ENCODE data around the gene GPR160. TPM values are rescaled to one million over a fixed set of nuclear protein-coding genes. Genes with fewer than 3 reads are reported as not detected.

GPR160 gene
- total and polyA plus RNA-seq, 2 experiments from 2014 or later, result 52.2 to 87.9 TPM

- H3K4me2 ChIP-seq, result no peak overlapping the region
- H3K4me3 ChIP-seq, result no peak overlapping the region
- no peak for DNase-seq (ENCODE audit: low spot score)
- WGBS (ENCODE audit: low lambda C conversion rate, missing lambda C conversion rate), result 100% methylated on average over 1 of the region's 1 CpG
- H3K79me2 ChIP-seq, result no peaks in the 10 kb centered on the region
- no peaks in the 10 kb centered on the region for H3K27me3 ChIP-seq
- peak overlapping the region; percentile 30 for H3K27ac ChIP-seq
- no peaks in the 10 kb centered on the region for H3K9me3 ChIP-seq (ENCODE audit: low read depth)
- no peaks in the 10 kb centered on the region for H3K4me1 ChIP-seq (ENCODE audit: insufficient read depth)
- H4K20me1 ChIP-seq (ENCODE audit: insufficient read depth, poor library complexity, severe bottlenecking), result no peaks in the 10 kb centered on the region
- H3K9me2 ChIP-seq (replicated peaks; ENCODE audit: insufficient read depth), result no peaks in the 10 kb centered on the region
- TF ChIP-seq EZH2phosphoT487 (IDR thresholded peaks at IDR 0.05; ENCODE audit: low read depth, severe bottlenecking, unreplicated experiment) (no peak), CTCF (IDR thresholded peaks at IDR 0.05; ENCODE audit: poor library complexity) (no peak), EZH2 (IDR thresholded peaks at IDR 0.05; ENCODE audit: borderline replicate concordance) (no peak)
- no peaks in the 10 kb centered on the region for H3K36me3 ChIP-seq (replicated peaks; ENCODE audit: insufficient read depth, low read depth)
- H2AFZ ChIP-seq, result no peak overlapping the region
These were observed 38.4 kb upstream of the GPR160 start for GRCh38 chr3:169999433-169999832.

- Histone ChIP-seq H3K36me3 (replicated peaks; ENCODE audit: insufficient read depth, low read depth) (no peaks in the 10 kb centered on the region), H3K79me2 (no peaks in the 10 kb centered on the region), H3K4me2 (no peak overlapping the region), H3K9me3 (ENCODE audit: low read depth) (no peaks in the 10 kb centered on the region), H3K4me3 (no peak overlapping the region), H3K9me2 (replicated peaks; ENCODE audit: insufficient read depth) (no peaks in the 10 kb centered on the region), H2AFZ (no peak overlapping the region), H3K4me1 (ENCODE audit: insufficient read depth) (no peaks in the 10 kb centered on the region), H3K27me3 (no peaks in the 10 kb centered on the region), H3K27ac (no peak overlapping the region), H4K20me1 (ENCODE audit: insufficient read depth, poor library complexity, severe bottlenecking) (no peaks in the 10 kb centered on the region)
- 100% methylated on average over 2 of the region's 2 CpGs for WGBS (ENCODE audit: low lambda C conversion rate, missing lambda C conversion rate)
- TF ChIP-seq CTCF (IDR thresholded peaks at IDR 0.05; ENCODE audit: poor library complexity) (no peak), EZH2phosphoT487 (IDR thresholded peaks at IDR 0.05; ENCODE audit: low read depth, severe bottlenecking, unreplicated experiment) (no peak), EZH2 (IDR thresholded peaks at IDR 0.05; ENCODE audit: borderline replicate concordance) (no peak)
- DNase-seq (ENCODE audit: low spot score), result no peak
These were observed 37.7 kb upstream of the GPR160 start for GRCh38 chr3:170000051-170000450.

GRCh38 chr3:170002231-170002630 lies 35.6 kb upstream of the GPR160 start:
- Histone ChIP-seq H3K36me3 (replicated peaks; ENCODE audit: insufficient read depth, low read depth) (no peaks in the 10 kb centered on the region), H3K79me2 (no peaks in the 10 kb centered on the region), H3K4me3 (no peak overlapping the region), H3K27ac (no peak overlapping the region), H3K9me2 (replicated peaks; ENCODE audit: insufficient read depth) (no peaks in the 10 kb centered on the region), H3K4me1 (ENCODE audit: insufficient read depth) (no peaks in the 10 kb centered on the region), H4K20me1 (ENCODE audit: insufficient read depth, poor library complexity, severe bottlenecking) (no peaks in the 10 kb centered on the region), H3K9me3 (ENCODE audit: low read depth) (no peaks in the 10 kb centered on the region), H3K4me2 (no peak overlapping the region), H3K27me3 (no peaks in the 10 kb centered on the region), H2AFZ (no peak overlapping the region)
- WGBS (ENCODE audit: low lambda C conversion rate, missing lambda C conversion rate), result 85% methylated on average over 10 of the region's 10 CpGs
- DNase-seq (ENCODE audit: low spot score), result no peak
- no peak for TF ChIP-seq EZH2 (IDR thresholded peaks at IDR 0.05; ENCODE audit: borderline replicate concordance)
- TF ChIP-seq CTCF (IDR thresholded peaks at IDR 0.05; ENCODE audit: poor library complexity), result no peak
- TF ChIP-seq EZH2phosphoT487 (IDR thresholded peaks at IDR 0.05; ENCODE audit: low read depth, severe bottlenecking, unreplicated experiment), result no peak

GRCh38 chr3:170002879-170003278 lies 34.9 kb upstream of the GPR160 start:
- no peak for DNase-seq (ENCODE audit: low spot score)
- no peak overlapping the region for H3K4me3 ChIP-seq
- H3K4me1 ChIP-seq (ENCODE audit: insufficient read depth), result no peaks in the 10 kb centered on the region
- no peaks in the 10 kb centered on the region for H3K9me2 ChIP-seq (replicated peaks; ENCODE audit: insufficient read depth)
- no peaks in the 10 kb centered on the region for H3K27me3 ChIP-seq
- no peak overlapping the region for H3K27ac ChIP-seq
- H3K36me3 ChIP-seq (replicated peaks; ENCODE audit: insufficient read depth, low read depth), result no peaks in the 10 kb centered on the region
- H3K4me2 ChIP-seq, result no peak overlapping the region
- 78% methylated on average over 1 of the region's 1 CpG for WGBS (ENCODE audit: low lambda C conversion rate, missing lambda C conversion rate)
- H3K9me3 ChIP-seq (ENCODE audit: low read depth), result no peaks in the 10 kb centered on the region
- H4K20me1 ChIP-seq (ENCODE audit: insufficient read depth, poor library complexity, severe bottlenecking), result no peaks in the 10 kb centered on the region
- H2AFZ ChIP-seq, result no peak overlapping the region
- no peak for TF ChIP-seq EZH2phosphoT487 (IDR thresholded peaks at IDR 0.05; ENCODE audit: low read depth, severe bottlenecking, unreplicated experiment)
- no peak for TF ChIP-seq CTCF (IDR thresholded peaks at IDR 0.05; ENCODE audit: poor library complexity)
- TF ChIP-seq EZH2 (IDR thresholded peaks at IDR 0.05; ENCODE audit: borderline replicate concordance), result no peak
- H3K79me2 ChIP-seq, result no peaks in the 10 kb centered on the region
